ENCODE measurements around the gene FAM193B. TPM values are rescaled to one million over a fixed set of nuclear protein-coding genes. Genes with fewer than 3 reads are reported as not detected.

Gene FAM193B
- total RNA-seq, 1 experiment from 2014 or later: 58.5 TPM

DNA sequence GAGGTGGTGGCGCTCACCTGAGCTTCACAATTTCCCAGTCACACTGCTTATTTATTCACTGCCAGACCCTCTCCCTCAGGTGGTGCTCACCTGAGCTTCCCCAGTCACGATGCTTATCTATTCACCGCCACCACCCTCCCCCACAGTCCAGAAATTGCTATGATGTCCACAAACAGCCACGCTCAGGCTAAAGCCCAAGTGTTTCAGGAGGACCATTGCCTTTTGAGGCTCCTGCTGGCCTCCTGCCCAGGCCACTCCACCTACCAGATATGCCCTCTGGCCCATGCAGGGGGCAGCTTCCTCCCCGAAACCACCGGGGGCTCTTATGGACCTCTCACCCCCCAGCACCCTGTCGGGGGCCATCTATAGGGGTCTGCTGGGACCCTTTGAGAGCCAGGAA, 61.5 kb downstream of the FAM193B start:
- no peaks in the 10 kb centered on the region for H3K9me3 ChIP-seq (ENCODE audit: control insufficient read depth, insufficient read depth, low read depth, low read length)
- in situ Hi-C loops (cut with HindIII; ENCODE audit: low pct_unique_long_range_greater_than_20kb, low sequenced_read_pairs) (no loop called here), intact Hi-C loops (cut with micrococcal nuclease; ENCODE audit: unreplicated experiment) (no loop called here)
- ChIA-PET POLR2A (no interaction called here), CTCF (interaction anchor here (0.5 to 1.3 kb wide), 2 partner anchors 8 to 18 kb away, joined by 5 to 7 read pairs; no protein-coding TSS in a partner anchor)
- H3K4me1 ChIP-seq (ENCODE audit: control insufficient read depth, insufficient read depth, low read length): peaks cover 31% of the 10 kb centered on the region
- no peak overlapping the region for H3K4me3 ChIP-seq (ENCODE audit: low read depth in 2 of 2, low read length in 2 of 2)
- no peaks in the 10 kb centered on the region; the same call in 1 of the 2 replicates for H3K36me3 ChIP-seq (ENCODE audit: control insufficient read depth, insufficient read depth, low read length)
- BruUV-seq (replicated peaks): no TSS peak
- TF ChIP-seq POLR2AphosphoS5 (IDR thresholded peaks at IDR 0.05; ENCODE audit: low read depth, low read length): no peak
- TF ChIP-seq TCF7L2 (IDR thresholded peaks at IDR 0.05; ENCODE audit: low read depth, low read length): no peak
- no peak for TF ChIP-seq SIN3A (IDR thresholded peaks at IDR 0.05; ENCODE audit: borderline replicate concordance, insufficient read depth, low read depth, low read length)
- TF ChIP-seq, protein P1, sequence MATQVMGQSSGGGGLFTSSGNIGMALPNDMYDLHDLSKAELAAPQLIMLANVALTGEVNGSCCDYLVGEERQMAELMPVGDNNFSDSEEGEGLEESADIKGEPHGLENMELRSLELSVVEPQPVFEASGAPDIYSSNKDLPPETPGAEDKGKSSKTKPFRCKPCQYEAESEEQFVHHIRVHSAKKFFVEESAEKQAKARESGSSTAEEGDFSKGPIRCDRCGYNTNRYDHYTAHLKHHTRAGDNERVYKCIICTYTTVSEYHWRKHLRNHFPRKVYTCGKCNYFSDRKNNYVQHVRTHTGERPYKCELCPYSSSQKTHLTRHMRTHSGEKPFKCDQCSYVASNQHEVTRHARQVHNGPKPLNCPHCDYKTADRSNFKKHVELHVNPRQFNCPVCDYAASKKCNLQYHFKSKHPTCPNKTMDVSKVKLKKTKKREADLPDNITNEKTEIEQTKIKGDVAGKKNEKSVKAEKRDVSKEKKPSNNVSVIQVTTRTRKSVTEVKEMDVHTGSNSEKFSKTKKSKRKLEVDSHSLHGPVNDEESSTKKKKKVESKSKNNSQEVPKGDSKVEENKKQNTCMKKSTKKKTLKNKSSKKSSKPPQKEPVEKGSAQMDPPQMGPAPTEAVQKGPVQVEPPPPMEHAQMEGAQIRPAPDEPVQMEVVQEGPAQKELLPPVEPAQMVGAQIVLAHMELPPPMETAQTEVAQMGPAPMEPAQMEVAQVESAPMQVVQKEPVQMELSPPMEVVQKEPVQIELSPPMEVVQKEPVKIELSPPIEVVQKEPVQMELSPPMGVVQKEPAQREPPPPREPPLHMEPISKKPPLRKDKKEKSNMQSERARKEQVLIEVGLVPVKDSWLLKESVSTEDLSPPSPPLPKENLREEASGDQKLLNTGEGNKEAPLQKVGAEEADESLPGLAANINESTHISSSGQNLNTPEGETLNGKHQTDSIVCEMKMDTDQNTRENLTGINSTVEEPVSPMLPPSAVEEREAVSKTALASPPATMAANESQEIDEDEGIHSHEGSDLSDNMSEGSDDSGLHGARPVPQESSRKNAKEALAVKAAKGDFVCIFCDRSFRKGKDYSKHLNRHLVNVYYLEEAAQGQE (IDR thresholded peaks at IDR 0.05; ENCODE audit: insufficient read depth in 1 of 2, low read depth in 2 of 2, low read length in 1 of 2): no peak
- TF ChIP-seq, protein P2, sequence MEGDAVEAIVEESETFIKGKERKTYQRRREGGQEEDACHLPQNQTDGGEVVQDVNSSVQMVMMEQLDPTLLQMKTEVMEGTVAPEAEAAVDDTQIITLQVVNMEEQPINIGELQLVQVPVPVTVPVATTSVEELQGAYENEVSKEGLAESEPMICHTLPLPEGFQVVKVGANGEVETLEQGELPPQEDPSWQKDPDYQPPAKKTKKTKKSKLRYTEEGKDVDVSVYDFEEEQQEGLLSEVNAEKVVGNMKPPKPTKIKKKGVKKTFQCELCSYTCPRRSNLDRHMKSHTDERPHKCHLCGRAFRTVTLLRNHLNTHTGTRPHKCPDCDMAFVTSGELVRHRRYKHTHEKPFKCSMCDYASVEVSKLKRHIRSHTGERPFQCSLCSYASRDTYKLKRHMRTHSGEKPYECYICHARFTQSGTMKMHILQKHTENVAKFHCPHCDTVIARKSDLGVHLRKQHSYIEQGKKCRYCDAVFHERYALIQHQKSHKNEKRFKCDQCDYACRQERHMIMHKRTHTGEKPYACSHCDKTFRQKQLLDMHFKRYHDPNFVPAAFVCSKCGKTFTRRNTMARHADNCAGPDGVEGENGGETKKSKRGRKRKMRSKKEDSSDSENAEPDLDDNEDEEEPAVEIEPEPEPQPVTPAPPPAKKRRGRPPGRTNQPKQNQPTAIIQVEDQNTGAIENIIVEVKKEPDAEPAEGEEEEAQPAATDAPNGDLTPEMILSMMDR (IDR thresholded peaks at IDR 0.05): no peak
- H3K27me3 ChIP-seq (ENCODE audit: control insufficient read depth, insufficient read depth, low read length): no peaks in the 10 kb centered on the region
- DNase-seq (ENCODE audit: low read depth, low spot score) (no peak), ATAC-seq (no peak)
- no peak overlapping the region for H3K27ac ChIP-seq (ENCODE audit: low read length)

DNA sequence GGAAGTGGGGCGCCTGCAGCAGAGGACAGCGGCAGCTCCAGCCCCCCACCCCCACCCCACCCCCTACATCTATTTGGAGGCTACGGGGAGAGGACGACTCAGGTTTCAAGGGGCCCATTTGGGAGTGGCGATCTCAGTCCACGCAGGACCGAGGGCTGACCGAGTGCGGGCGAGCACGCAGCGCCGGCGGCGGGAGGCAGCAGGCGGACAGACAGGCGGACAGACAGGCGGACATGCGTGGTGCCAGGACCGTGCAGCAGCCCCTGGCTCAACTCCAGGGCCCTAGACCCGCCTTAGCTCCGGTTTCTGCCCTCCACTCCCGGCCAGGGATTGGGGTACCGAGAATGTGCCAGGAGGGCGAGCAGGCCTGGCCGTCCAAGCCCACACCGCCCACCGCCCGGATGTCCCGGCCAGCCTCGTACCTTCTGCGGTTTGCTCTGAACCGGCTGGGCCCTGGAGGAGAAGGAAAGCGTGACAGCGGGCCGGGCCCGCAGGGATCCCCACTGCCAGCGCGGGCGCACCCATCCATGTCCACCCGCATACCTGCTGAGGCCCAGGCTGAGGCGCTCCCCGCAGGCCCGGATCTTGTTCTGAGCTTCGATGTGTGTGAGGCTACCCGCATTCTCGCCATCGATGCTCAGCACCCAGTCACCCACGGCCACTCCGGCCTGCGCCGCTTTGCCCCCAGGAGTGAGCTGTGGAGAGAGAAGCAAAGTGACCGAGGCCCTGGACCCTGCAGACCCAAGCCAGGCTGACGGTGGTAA, 62.2 kb downstream of the FAM193B start:
- Histone ChIP-seq H3K27me3 (ENCODE audit: control insufficient read depth, insufficient read depth, low read length) (no peaks in the 10 kb centered on the region), H3K4me1 (ENCODE audit: control insufficient read depth, insufficient read depth, low read length) (peaks cover 31% of the 10 kb centered on the region), H3K9me3 (ENCODE audit: control insufficient read depth, insufficient read depth, low read depth, low read length) (no peaks in the 10 kb centered on the region), H3K36me3 (ENCODE audit: control insufficient read depth, insufficient read depth, low read length) (peaks cover 3% of the 10 kb centered on the region; the same call in 1 of the 2 replicates), H3K27ac (ENCODE audit: low read length) (no peak overlapping the region), H3K4me3 (ENCODE audit: low read depth in 2 of 2, low read length in 2 of 2) (no peak overlapping the region)
- ATAC-seq (no peak), DNase-seq (ENCODE audit: low read depth, low spot score) (no peak)
- in situ Hi-C loops (cut with HindIII; ENCODE audit: low pct_unique_long_range_greater_than_20kb, low sequenced_read_pairs) (no loop called here), intact Hi-C loops (cut with micrococcal nuclease; ENCODE audit: unreplicated experiment) (no loop called here)
- POLR2A ChIA-PET: no interaction called here
- CTCF ChIA-PET: interaction anchor here (0.7 to 1.3 kb wide), 2 partner anchors 9 to 12 kb away, joined by 3 to 7 read pairs; no protein-coding TSS in a partner anchor
- no TSS peak for BruUV-seq (replicated peaks)
- TF ChIP-seq, protein P2 (IDR thresholded peaks at IDR 0.05): no peak
- TF ChIP-seq POLR2AphosphoS5 (IDR thresholded peaks at IDR 0.05; ENCODE audit: low read depth, low read length) (no peak), SIN3A (IDR thresholded peaks at IDR 0.05; ENCODE audit: borderline replicate concordance, insufficient read depth, low read depth, low read length) (no peak), TCF7L2 (IDR thresholded peaks at IDR 0.05; ENCODE audit: low read depth, low read length) (no peak)
- TF ChIP-seq, protein P1 (IDR thresholded peaks at IDR 0.05; ENCODE audit: insufficient read depth in 1 of 2, low read depth in 2 of 2, low read length in 1 of 2): no peak

Data from Panc1 (cell line).